GM20431 (cell line): ENCODE results near the gene FEM1B.

Experiments used
- in situ Hi-C: fragments of 300-500 bp; cut with MseI, MboI; formaldehyde crosslinking; loops from one replicate; pipeline ENCODE4 v1.15.0; 2020; ENCODE audit warnings: low sequenced_read_pairs; ENCODE audit not compliant: unreplicated experiment

The FEM1B gene

GRCh38 chr15:68256675-68257450, 20.7 kb upstream of the FEM1B start:
- in situ Hi-C loops, result no loop called here

GRCh38 chr15:68258692-68259091, 18.9 kb upstream of the FEM1B start:
- in situ Hi-C loops, result no loop called here

GRCh38 chr15:68259883-68260282, 17.7 kb upstream of the FEM1B start:
- in situ Hi-C loops, result no loop called here

- in situ Hi-C loops, result no loop called here
Observed at GRCh38 chr15:68261241-68261640, 16.3 kb upstream of the FEM1B start.

- in situ Hi-C loops, result no loop called here
Observed at GRCh38 chr15:68261980-68262379, 15.6 kb upstream of the FEM1B start.

- in situ Hi-C loops, result no loop called here
Observed at GRCh38 chr15:68262514-68263356, 14.8 kb upstream of the FEM1B start.

GRCh38 chr15:68264282-68264681, 13.3 kb upstream of the FEM1B start:
- in situ Hi-C loops, result no loop called here

- in situ Hi-C loops, result no loop called here
Observed at GRCh38 chr15:68265081-68265480, 12.5 kb upstream of the FEM1B start.

GRCh38 chr15:68265674-68266073, 11.9 kb upstream of the FEM1B start:
- in situ Hi-C loops, result no loop called here

- in situ Hi-C loops, result no loop called here
Observed at GRCh38 chr15:68268405-68268804, 9.1 kb upstream of the FEM1B start.

- in situ Hi-C loops, result no loop called here
Observed at GRCh38 chr15:68271854-68272471, 5.6 kb upstream of the FEM1B start.

GRCh38 chr15:68272721-68273271, 4.7 kb upstream of the FEM1B start:
- in situ Hi-C loops, result no loop called here

- in situ Hi-C loops, result no loop called here
Observed at GRCh38 chr15:68274201-68274848, 3.2 kb upstream of the FEM1B start.

GRCh38 chr15:68275165-68275746, 2.3 kb upstream of the FEM1B start:
- in situ Hi-C loops, result no loop called here

GRCh38 chr15:68276668-68277067, 877 bp upstream of the FEM1B start:
- in situ Hi-C loops, result no loop called here

- in situ Hi-C loops, result no loop called here
Observed at GRCh38 chr15:68277131-68277602, 378 bp upstream of the FEM1B start.

GRCh38 chr15:68278345-68278594, 725 bp downstream of the FEM1B start:
- in situ Hi-C loops, result no loop called here

- in situ Hi-C loops, result no loop called here
Observed at GRCh38 chr15:68278595-68279405, 1.3 kb downstream of the FEM1B start.
